Neural cell (in vitro differentiated cells): ENCODE measurements around the gene CAV3.

Experiments
- CTCF ChIP-seq: fragments of 450-650 bp; IDR thresholded peaks from 2 replicates; pipeline ENCODE4 v1.5.1; 2014; ENCODE audit warnings: antibody characterized with exemption, mild to moderate bottlenecking, moderate library complexity; ENCODE audit not compliant: poor library complexity, severe bottlenecking
- RAD21 ChIP-seq: fragments of 450-650 bp; conservative IDR thresholded peaks from 2 replicates; pipeline ENCODE4 v1.6.1; 2014; ENCODE audit warnings: antibody characterized with exemption, mild to moderate bottlenecking, moderate library complexity
- REST ChIP-seq: IDR thresholded peaks from 2 replicates; pipeline ENCODE4 v1.6.1; 2012; ENCODE audit warnings: borderline replicate concordance

GRCh38 chr3:8749316-8749715 is 15.7 kb downstream of the CAV3 start:
- TF ChIP-seq CTCF (no peak), REST (no peak), RAD21 (no peak)
